HepG2 (cell line): ENCODE data around the gene SBK2. TPM values are rescaled to one million over a fixed set of nuclear protein-coding genes. Genes with fewer than 3 reads are reported as not detected.

Experiments used
- ISX ChIP-seq: sonication (generic); formaldehyde crosslinking; conservative IDR thresholded peaks from 2 replicates; pipeline ENCODE4 v1.5.0; 2020; ENCODE audit warnings: missing genetic modification reagents
- NCOA1 ChIP-seq: sonication (generic); formaldehyde crosslinking; IDR thresholded peaks from 2 replicates; pipeline ENCODE4 v1.9.0; 2021; ENCODE audit warnings: missing genetic modification reagents
- SP4 ChIP-seq: sonication (generic); formaldehyde crosslinking; IDR thresholded peaks from 2 replicates; pipeline ENCODE4 v1.8.1; 2023; ENCODE audit warnings: mild to moderate bottlenecking, missing genetic modification reagents
- ZBTB38 ChIP-seq: sonication (generic); formaldehyde crosslinking; IDR thresholded peaks from 2 replicates; pipeline ENCODE4 v1.5.1; 2020; ENCODE audit warnings: mild to moderate bottlenecking, missing genetic modification reagents
- ZNF180 ChIP-seq: sonication (generic); formaldehyde crosslinking; IDR thresholded peaks from 2 replicates; pipeline ENCODE4 v1.4.0; 2020; ENCODE audit warnings: low read depth, missing genetic modification reagents, borderline replicate concordance
- ZNF44 ChIP-seq: sonication (generic); formaldehyde crosslinking; IDR thresholded peaks from 2 replicates; pipeline ENCODE4 v1.5.1; 2020; ENCODE audit warnings: mild to moderate bottlenecking, missing genetic modification reagents
- ZNF574 ChIP-seq: sonication (generic); formaldehyde crosslinking; IDR thresholded peaks from 2 replicates; pipeline ENCODE4 v1.4.0; 2020; ENCODE audit warnings: missing genetic modification reagents
- ZNF747 ChIP-seq: sonication (generic); formaldehyde crosslinking; IDR thresholded peaks from 2 replicates; pipeline ENCODE4 v1.8.1; 2023; ENCODE audit warnings: missing genetic modification reagents, mild to moderate bottlenecking, borderline replicate concordance
- polyA plus RNA-seq, 8 experiments: library from polyadenylated mRNA; depleted of rRNA in 3 of 8; stranded (reverse) in 7 of 8; unstranded in 1 of 8; fragments of >200 nt; fragmentation: Illumina TruSeq in 4 of 8; extraction: Trizol in 4 of 8; gene quantifications; 2 replicates each; pipeline versions ENCODE4 v1.2.1 to v1.2.3, GENCODE V29; 2011 to 2016; ENCODE audit warnings: low read depth in 4 of 8, missing spikeins in 1 of 8, mixed read lengths in 1 of 8; ENCODE audit not compliant: insufficient read depth in 1 of 8
- total RNA-seq, 5 experiments: library from RNA; depleted of rRNA; stranded (reverse); fragments of >200 nt; fragmentation: Illumina TruSeq; extraction: Trizol; gene quantifications; 2 replicates each; pipeline ENCODE4 v1.2.3, GENCODE V29; 2016; ENCODE audit warnings: low read depth in 1 of 5
- TF ChIP-seq, protein P1 (sequence below): sonication (generic); formaldehyde crosslinking; IDR thresholded peaks from 2 replicates; pipeline ENCODE4 v1.8.0; 2022; ENCODE audit warnings: mild to moderate bottlenecking, missing genetic modification reagents
- TF ChIP-seq, protein P2 (sequence below): sonication (generic); formaldehyde crosslinking; IDR thresholded peaks from 2 replicates; pipeline ENCODE4 v1.5.0; 2020; ENCODE audit warnings: missing genetic modification reagents

SBK2 gene
- total and polyA plus RNA-seq, 2 of the 13 experiments (the other 11 are each of a cell fraction or from before 2014, with no cell fraction given) = 0.24 TPM; not detected in 1

DNA sequence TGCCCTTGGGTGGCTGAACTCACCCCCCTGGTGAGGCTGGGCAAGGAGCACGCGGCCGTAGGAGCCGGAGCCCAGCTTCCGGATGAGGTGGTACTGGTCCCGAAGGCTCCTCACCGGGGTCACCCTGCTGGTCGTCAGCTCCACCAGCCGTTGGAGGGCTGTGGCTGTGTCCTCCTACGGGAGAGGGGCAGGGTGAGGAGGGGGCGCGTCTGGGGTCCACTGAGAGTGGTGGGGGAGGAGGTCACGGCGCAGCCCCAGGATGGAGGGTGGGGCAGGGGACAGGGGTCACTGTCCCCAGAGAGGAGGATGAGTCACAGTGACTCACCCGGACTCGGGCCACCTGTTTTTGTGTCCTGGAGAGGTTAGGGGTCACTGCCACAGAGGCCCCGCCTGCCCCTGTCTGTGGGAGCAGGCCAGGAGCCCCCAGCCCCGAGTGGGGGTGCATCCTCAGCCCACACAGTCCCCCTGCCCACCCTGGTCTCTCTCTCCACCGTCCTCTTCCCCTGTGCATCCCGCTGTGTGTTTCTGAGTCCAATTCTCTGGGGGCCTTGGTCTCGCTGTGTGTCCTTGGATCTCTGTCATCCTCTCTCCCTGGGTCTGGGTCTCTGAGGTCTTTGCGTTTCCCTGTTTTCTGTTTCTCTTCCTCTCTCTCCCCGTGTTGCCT is 8.0 kb upstream of the SBK2 start (continued):
- TF ChIP-seq ZNF574 (CRISPR knock-in tag) (no peak), NCOA1 (CRISPR knock-in tag) (no peak), ZNF180 (no peak), ISX (CRISPR knock-in tag) (no peak), ZNF747 (no peak), ZNF44 (CRISPR knock-in tag) (no peak), SP4 (no peak), ZBTB38 (no peak)
- TF ChIP-seq, protein P1, sequence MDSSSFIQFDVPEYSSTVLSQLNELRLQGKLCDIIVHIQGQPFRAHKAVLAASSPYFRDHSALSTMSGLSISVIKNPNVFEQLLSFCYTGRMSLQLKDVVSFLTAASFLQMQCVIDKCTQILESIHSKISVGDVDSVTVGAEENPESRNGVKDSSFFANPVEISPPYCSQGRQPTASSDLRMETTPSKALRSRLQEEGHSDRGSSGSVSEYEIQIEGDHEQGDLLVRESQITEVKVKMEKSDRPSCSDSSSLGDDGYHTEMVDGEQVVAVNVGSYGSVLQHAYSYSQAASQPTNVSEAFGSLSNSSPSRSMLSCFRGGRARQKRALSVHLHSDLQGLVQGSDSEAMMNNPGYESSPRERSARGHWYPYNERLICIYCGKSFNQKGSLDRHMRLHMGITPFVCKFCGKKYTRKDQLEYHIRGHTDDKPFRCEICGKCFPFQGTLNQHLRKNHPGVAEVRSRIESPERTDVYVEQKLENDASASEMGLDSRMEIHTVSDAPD = no peak
- TF ChIP-seq, protein P2, sequence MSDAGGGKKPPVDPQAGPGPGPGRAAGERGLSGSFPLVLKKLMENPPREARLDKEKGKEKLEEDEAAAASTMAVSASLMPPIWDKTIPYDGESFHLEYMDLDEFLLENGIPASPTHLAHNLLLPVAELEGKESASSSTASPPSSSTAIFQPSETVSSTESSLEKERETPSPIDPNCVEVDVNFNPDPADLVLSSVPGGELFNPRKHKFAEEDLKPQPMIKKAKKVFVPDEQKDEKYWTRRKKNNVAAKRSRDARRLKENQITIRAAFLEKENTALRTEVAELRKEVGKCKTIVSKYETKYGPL = no peak
